Stimulated activated CD8-positive, alpha-beta memory T cell treated with anti-CD3 and anti-CD28 coated beads, Interleukin-7, amount 100 ng/mL, for 4 hours (primary cell): ENCODE results near the gene PARD3.

ENCODE experiments used
- DNase-seq, 2 donors: peaks; one replicate each; pipeline ENCODE4 v3.0.0-alpha.2; 2020; ENCODE audit warnings: low read depth in 2 of 2

The PARD3 gene

DNA sequence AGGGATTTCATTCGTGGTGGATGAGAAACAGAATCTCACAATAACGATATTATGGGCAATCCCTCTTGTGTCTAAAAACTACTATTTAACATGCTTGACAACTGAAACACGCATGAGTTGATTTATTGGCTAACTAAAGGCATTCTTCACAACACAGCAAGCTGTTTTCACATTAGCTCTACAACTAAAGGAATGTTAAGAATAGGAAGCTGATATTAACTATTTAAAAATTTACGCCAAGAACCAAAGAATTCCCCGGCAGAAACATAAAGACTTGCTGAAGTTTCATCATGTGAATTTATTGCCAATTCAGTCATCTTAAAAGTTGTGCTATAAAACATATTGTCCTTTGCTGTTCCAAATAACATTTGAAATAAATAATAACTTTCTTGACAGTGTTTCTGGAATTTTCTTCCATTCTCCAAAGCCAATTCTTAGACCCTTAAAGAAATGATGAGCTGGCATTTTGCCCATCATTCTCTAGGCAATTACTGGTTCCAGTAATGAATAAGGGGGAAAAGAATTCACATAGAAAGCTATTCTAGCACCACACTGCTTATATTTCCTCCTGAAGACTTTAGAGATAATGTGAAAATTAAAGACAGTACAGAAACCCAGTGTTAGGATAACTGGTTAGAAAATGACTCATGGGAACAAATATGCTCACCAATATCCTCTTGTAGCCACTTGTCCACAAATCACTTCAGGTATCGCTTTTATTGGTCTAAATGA is 233.1 kb downstream of the PARD3 start:
- no peak for DNase-seq

DNA sequence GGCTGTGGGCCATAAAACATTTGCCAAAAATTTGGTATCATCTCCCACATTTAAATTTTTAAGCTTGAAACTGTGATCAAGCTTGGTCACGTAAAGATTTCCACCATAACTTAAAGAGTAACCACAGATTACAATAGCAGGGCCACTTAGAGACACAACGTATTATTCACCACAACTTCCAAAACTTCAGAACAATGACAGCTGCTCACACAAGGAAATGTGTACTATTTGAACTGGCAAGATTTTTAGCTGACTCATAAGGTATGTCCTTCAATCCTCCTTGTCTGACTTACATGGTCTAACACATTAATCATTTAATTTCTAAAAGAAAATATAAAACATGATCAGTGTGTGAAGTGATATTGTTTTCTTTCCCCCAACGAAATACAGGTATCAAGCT is 234.5 kb downstream of the PARD3 start:
- no peak for DNase-seq

DNA sequence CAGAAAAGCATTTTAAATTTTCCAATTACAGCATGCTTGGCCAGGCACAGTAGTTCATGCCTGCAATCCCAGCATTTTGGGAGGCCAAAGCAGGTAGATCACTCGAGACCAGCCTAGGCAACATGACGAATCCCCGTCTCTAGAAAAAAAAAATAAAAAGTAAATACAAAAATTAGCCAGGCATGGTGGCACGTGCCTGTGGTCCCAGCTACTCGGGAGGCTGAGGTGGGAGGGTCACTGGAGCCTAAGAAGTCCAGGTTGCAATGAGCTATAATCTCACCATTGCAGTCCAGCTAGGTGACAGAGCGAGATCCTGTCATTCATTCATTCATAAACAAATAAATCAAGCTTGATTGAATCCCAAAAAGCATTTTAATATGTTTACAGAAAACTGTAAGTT is 234.9 kb downstream of the PARD3 start:
- no peak for DNase-seq

DNA sequence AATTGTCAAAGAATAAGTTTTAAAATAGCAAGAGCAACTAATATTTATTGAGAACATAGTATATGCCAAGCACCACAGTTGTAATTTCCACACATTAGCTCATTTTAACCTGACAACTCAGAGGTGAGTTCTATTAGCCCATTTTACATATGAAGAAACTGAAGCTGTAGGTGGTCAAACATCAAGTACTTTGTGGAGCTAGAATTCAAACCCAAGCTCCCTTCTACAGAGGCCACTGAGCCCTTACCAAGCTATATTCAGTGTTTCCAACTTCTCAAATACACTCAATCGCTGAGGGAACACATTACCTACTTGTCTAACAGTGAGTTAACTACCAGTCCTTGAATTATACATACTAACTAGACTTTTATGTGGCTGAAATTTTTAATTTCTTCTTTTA is 236.6 kb downstream of the PARD3 start:
- no peak for DNase-seq

DNA sequence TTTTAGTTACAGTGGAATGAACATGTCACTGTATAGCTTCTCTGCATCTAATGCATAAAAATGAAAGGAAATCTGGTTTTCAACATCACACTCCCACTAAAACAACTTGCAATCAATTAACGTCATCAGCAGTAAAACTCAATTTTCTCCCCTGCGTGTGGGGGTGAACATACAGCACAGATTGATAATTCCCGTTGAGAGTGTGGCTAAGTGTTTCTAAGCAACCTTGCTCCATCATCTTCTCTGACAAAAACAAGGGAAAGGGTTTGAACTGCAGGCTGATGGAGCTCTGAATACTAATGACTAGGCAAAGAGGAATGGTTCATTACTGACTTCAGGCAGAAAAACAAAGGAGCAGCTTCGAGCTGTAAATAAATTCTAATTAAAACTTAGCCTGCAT is 238.3 kb downstream of the PARD3 start:
- DNase-seq, result no peak

DNA sequence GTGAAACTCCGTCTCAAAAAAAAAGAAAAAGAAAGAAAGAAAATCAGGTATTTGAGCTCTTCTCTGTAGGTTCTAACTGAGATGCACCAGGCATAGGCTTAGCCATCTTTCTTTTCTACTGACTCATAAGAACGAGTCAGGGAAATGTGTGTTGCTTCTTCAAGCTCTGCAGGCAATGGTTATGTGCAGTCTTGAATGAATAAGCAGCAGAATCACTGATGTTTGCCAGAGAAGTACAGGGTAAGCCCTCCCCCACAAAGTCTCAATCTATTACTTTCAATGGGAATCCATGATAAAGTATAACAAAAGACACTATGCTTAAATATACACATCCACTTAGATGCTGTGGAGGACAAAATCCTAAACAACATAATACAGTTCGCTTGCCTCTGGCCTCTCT is 239.2 kb downstream of the PARD3 start:
- no peak for DNase-seq

DNA sequence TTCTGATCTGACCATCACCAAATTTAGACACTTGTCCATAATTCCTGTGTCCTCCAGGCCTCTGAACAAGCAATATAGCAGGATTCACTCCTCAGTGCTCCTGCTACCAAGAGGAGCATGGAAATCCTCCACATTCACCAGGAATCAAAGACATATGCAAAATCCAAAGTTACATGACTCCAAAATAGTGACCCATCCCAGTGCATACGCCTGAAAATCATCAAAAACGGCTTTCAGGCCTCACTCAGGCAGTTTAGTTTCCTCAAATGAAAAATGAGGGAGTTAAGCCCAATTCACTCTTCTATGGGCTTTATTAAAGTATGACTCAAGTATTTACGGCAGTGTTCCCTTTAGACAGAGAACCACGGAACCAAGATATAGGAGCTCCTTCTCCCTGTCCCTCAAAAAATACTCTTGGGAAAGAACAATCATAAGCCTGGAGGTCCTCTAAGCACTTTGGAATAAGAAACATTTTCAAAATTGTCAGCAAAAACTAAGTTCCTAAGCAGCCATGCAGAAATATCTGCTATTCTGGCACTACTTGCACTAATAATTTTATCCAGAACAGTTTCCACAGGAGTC is 240.7 kb downstream of the PARD3 start:
- no peak for DNase-seq

DNA sequence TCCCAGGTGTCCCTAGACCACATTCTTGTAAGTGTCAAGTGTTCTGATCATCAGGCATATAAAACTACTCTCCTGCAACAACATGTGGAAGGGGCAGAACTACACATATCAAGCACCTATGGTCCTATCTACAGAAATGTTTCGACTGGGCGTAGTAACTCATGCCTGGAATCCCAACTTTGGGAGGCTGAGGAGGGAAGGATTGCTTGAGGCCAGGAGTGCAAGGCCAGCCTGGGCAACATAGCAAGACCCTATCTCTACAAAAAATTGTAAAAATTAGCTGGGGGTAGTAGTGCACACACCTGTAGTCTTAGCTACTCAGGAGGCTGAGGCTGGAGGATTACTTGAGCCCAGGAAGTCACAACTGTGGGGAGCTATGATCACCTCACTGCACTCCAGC is 244.2 kb downstream of the PARD3 start:
- DNase-seq, result no peak

DNA sequence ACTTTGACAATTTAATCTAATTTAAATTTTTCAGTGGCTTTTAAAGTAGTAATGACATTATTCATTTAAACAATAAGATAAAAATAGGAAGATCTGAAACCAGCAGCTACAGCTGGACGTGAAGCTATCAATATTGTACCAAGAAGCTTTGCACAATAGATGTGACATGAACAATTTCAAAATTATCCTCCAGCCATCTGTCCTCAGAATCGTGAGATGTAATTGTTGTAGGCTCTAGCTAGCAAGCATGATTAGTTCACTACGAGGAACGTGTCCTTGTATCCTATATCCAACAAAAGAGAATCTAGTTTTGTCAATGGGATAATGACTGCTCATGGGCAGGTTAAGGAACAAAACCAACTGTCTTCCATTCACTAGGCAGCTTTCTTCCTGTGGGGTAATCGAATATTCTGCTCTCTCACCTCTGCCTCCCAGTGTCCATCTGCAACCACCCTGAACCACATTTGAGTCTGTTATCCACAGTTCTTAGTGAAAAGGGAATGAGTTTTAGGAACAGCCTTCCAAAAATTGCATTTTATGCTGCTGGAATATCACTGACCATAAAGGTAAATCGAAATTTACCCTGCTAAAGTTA is 247.3 kb downstream of the PARD3 start:
- DNase-seq, result no peak

DNA sequence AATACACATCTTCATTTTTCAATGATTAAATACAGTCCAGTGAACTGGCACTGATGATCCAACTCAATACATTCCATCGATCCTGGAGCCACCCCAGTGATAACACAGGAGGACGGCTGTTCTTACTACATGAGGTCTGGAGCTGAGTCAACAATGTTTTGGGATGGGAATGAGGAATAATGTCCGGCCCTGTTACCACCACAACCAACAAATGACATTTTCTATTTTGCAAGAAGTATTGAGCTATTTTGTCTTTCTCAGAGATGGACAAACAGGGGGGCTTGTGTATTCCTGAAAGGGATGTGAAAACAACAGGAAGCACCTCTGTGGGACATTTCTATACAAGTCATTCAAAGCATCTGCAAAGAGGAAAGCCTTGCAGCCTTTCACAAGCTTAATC is 249.2 kb downstream of the PARD3 start:
- DNase-seq, result no peak

DNA sequence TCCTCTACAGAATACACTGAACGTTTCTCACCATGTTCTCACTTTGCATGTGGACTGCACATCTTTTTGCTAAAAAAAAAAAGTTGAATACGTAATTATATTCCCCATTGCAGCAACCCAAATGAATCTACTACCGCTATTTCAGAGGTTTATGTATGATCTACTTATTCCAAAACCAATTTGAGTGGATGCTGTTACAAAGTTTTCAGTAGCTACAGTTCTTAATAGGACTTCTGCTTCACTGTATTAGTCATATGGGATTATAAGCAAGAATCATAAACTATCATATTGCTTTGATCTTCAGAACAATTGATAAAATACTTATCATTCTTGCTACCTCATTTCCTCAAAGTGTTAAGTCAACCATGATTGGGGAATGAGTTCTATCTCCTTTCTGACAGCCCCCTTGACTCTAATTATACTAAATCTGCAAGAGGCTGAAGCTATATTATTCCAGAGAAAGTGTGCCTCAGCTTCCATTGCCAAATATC is 257.0 kb downstream of the PARD3 start:
- no peak for DNase-seq

DNA sequence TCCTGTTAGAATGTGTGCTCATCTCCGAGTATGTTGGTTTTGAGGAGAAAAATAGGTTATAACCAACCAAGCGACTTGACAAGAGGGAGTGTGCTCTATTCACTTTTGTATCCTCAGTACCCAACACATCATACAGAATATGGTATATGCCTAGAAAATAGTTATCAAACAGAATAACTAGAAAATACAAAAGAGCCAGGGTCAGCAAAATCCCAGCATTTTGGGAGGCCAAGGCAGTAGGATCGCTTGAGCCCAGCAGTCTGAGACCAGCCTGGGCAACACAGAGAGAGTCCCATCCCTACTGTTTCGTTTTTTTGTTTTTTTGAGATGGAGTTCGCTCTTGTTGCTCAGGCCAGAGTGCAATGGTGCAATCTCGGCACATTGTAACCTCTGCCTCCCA is 257.9 kb downstream of the PARD3 start:
- no peak for DNase-seq

DNA sequence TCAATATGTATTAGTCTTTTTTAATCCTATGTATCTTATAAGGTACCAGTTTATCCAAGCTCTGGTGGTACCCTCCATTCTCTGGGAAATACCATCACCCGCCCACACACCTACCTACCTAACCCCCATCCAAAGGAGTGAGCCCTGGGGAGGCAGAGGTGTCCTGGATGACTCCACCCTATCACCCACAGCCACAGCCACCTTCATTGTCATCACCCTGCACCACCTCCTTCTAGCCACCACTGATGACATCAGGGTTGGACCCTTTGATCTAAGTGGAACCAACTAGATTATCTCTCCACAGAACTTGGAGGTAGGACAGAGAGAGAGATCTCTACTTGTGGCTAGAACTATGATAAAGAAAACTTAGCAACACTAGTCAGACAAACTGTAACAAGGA is 259.4 kb downstream of the PARD3 start:
- no peak for DNase-seq

DNA sequence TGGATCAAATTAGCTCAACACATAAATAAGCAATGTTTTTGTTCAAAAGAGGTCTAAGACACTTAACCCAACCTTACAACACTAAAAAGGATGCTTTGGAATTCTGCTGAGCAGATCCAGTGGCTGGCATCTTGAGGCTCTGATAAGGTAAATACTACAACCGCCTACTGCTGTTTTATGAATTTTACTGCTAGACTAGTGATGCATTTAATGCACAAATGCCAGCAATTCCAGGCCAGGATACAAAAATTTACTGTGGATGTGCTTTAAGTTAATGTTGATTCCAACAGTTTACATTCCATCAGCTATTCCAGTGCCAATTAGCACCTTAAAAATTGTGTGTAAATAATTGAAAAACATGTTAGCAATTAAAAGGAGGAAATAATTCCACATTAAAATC is 261.3 kb downstream of the PARD3 start:
- no peak for DNase-seq

DNA sequence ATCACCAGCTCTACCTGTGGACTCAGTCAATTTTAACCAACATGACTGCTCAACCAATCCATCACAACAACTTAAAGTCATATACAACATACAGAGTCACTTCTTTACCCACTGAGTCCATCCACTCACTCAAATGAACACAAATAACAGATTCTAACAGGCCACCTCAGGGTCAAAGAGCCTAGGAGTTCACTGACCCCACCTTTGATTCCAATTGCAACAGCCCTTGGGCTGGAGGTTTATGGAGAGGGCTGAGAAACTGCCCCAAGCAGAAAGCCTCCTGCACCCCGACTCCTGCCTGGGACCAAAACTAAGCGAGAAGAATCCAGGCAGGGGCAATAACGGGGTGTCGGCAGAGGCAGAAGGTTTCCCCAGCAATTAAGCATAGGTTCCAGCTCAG is 263.8 kb downstream of the PARD3 start:
- DNase-seq, result no peak

DNA sequence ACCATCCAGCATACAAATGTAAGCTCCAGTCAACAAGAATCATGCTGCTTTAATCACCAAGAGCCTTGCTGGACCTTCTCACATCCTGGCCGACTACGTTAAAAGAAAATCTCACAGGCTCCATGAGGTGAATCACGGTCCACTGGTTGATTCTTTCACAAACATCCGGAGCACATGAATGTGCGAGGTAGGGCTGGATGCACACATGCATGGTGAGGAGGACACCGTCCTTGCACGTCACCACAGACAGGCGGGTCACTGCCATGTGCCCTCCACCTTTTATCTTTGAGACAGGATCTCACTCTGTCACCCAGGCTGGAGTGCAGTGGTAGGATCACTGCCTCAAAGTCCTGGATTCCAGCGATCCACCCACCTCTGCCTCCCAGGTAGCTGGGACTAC is 265.1 kb downstream of the PARD3 start:
- DNase-seq, result no peak

DNA sequence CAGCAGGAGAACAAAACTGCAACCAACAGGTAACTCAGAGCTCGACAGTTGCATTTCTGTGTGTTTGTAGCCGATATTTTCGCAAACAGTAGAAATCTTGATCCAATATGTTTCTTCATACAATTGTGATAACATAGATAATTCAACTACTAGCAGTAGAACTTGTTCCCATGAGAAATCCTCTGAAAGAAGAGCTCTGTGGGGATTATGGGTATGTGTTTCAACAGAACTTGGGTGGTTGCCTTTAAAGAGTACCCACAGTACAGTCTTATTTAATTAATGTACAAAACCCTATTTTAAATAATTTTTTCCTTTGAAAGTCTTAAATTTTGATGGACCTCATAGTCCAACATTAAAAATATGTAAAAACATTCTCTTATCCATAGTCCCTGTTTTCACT is 266.1 kb downstream of the PARD3 start:
- DNase-seq, result no peak

DNA sequence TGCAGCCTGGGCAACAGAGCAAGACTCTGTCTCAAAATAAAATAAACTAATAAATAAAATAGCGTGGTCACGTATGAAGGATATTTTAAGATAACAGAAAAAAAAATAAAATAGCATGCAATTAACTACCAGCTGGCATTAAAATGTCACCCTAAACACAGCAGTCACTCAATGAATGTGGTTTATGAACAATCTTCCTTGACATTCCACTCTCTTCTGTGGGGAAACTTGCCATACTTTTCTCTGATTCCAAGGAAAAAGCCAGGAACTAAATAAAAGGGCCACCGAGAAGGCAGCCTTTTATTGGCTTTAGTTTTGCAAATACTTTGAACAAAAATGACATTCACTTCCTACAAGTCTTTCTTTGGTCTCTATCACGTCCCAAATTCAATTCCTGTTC is 266.6 kb downstream of the PARD3 start:
- DNase-seq, result no peak

DNA sequence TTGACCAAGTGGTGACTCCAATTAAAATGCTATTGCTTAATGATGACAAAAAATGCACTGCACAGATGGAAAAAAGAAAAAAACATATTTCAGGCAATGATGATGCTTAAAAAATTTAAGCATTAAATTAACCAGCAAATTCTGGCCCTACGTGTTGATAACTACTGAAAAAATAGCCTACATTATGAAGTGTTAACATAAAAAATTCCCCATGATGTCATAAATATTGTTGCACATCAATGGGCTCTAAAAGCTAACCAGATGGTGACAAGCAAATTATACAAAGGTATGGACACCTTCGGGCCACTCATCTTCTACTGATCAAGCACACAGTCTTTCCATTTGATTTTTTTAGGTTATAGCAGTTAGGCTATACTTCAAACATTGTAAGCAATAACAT is 267.4 kb downstream of the PARD3 start:
- no peak for DNase-seq

DNA sequence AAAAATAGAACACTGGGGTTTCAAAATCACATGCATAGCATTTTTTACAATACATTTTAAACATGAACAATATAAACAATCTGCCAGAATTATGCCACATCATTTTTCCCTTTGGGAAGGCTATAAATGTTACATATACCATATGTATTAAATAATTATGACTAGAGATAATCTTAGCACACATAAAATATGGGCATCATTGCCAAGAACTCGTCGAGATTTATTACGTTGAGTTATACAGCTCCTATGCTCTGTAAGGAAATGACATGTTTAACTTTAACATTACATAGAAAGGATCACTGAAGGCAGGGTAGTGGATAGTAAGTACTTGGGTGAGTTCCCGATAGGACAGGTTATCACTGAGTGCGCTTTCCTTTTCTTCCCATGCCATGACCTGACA is 267.8 kb downstream of the PARD3 start:
- DNase-seq, result no peak

DNA sequence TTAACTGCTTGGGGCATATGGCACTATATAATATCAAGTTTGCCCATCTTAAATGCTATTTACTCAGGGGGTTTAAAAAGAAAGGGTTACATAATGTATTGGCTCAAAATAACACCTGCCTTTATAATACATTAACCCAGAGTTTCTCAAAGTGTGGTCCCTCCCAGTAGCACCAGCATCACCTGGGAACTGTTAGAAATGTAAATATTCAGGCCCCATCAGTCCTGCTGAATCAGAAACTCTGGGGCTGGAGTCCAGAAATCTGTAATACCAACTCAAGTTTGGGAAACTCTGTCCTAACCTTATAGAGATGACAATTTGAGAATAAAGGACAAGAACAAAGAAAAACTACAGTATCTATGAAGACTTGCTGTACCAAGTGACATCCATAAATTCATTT is 270.7 kb downstream of the PARD3 start:
- no peak for DNase-seq

DNA sequence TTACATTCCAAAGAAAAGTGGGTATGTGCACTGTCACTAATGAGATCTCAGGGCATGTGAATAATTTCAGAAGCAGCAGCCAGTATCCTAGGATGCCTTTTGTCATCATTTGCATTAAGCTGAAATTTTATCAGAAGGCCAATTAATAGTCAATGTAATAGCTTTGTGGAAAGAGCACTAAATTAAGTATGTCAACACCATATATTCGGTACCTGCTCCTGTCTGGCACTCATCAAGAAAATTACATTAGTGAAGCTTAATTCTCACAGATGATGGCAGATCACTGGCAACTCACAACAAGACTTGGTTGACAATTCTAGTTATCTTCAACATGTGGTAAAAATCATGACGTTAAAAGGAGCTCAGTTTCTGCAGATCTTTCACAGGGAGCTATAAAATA is 271.4 kb downstream of the PARD3 start:
- DNase-seq, result no peak

DNA sequence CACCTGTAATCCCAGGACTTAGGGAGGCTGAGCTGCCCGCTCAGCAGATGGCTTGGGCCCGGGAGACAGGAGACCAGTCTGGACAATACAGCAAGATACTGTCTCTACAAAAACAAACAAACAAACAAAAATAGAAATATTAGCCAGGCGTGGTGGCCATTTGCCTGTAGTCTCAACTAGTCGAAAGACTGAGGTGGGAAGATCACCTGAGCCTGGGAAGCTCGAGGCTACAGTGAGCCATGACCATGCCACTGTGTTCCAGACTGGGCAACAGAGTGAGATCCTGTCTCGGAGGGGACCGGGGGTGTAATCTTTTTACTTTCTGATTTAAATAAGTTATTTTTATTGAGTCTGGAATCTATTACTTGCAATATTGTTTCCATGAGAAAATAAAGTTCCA is 274.6 kb downstream of the PARD3 start:
- no peak for DNase-seq
